Glutamatergic neuron (in vitro differentiated cells): Measurements from ENCODE around the gene ZSCAN9. TPM values are rescaled to one million over a fixed set of nuclear protein-coding genes. Genes with fewer than 3 reads are reported as not detected.
A peak's percentile ranks its signal among the peaks of the same experiment; 100 is the strongest.

Experiments
- DNase-seq: peaks from one replicate; pipeline ENCODE4 v3.0.0; 2022
- H3K27ac Mint-ChIP-seq: one replicate; pipeline ENCODE4 v1.8.0; 2020; ENCODE audit warnings: mild to moderate bottlenecking, mixed read lengths, inconsistent platforms; ENCODE audit not compliant: unreplicated experiment
- H3K27me3 Mint-ChIP-seq: one replicate; pipeline ENCODE4 v1.8.0; 2020; ENCODE audit warnings: mild to moderate bottlenecking, moderate library complexity, mixed read lengths, inconsistent platforms; ENCODE audit not compliant: unreplicated experiment
- H3K36me3 Mint-ChIP-seq: one replicate; pipeline ENCODE4 v1.8.0; 2020; ENCODE audit warnings: mild to moderate bottlenecking, mixed read lengths, inconsistent platforms; ENCODE audit not compliant: unreplicated experiment
- H3K4me1 Mint-ChIP-seq: one replicate; pipeline ENCODE4 v1.8.0; 2020; ENCODE audit warnings: mild to moderate bottlenecking, low read depth, mixed read lengths, inconsistent platforms; ENCODE audit not compliant: unreplicated experiment
- H3K4me3 Mint-ChIP-seq: one replicate; pipeline ENCODE4 v1.8.0; 2020; ENCODE audit warnings: mild to moderate bottlenecking, mixed read lengths, inconsistent platforms; ENCODE audit not compliant: unreplicated experiment
- H3K9me3 Mint-ChIP-seq: one replicate; pipeline ENCODE4 v1.8.0; 2020; ENCODE audit warnings: mild to moderate bottlenecking, moderate library complexity, mixed read lengths, inconsistent platforms; ENCODE audit not compliant: unreplicated experiment
- total RNA-seq: library from RNA; stranded (reverse); fragmentation: NEBNext Ultra II Directional; extraction: Animal tissue kit (Norgen Biotek cat#: 25700); gene quantifications from one replicate; pipeline ENCODE4 v1.2.1, GENCODE V29; 2021; ENCODE audit not compliant: unreplicated experiment
- TF ChIP-seq, protein P1 (sequence below): fragments of 200-600 bp; sonication (generic); IDR thresholded peaks from one replicate; pipeline ENCODE4 v1.5.0; 2021; ENCODE audit not compliant: partially characterized antibody, unreplicated experiment

ZSCAN9 gene
- total RNA-seq, 1 donor from 2014 or later: 54.0 TPM

DNA sequence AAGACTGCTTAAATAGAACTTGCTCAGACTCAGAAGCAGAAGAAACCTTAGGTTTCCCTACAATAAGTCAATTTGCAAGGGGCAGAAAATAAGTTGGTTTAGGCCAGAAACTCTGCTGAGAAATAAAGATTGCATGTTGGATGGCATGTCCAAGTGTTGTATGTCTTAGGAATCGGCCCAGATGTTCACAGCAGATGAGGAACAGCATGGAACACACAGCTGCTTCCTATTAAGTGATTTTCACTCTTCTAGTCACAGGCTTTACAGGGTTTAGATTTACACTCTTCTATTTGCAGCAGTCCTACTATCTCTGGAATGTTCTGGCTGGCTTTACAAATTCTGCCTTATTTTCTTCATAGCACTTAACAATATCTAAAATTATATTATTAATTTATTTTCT lies 23.8 kb downstream of the ZSCAN9 start:
- H3K27ac Mint-ChIP-seq: no peak overlapping the region
- H3K9me3 Mint-ChIP-seq: peaks cover 2% of the 10 kb centered on the region
- H3K4me3 Mint-ChIP-seq: no peak overlapping the region
- DNase-seq: no peak
- TF ChIP-seq, protein P1, sequence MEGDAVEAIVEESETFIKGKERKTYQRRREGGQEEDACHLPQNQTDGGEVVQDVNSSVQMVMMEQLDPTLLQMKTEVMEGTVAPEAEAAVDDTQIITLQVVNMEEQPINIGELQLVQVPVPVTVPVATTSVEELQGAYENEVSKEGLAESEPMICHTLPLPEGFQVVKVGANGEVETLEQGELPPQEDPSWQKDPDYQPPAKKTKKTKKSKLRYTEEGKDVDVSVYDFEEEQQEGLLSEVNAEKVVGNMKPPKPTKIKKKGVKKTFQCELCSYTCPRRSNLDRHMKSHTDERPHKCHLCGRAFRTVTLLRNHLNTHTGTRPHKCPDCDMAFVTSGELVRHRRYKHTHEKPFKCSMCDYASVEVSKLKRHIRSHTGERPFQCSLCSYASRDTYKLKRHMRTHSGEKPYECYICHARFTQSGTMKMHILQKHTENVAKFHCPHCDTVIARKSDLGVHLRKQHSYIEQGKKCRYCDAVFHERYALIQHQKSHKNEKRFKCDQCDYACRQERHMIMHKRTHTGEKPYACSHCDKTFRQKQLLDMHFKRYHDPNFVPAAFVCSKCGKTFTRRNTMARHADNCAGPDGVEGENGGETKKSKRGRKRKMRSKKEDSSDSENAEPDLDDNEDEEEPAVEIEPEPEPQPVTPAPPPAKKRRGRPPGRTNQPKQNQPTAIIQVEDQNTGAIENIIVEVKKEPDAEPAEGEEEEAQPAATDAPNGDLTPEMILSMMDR: no peak
- no peaks in the 10 kb centered on the region for H3K27me3 Mint-ChIP-seq
- no peaks in the 10 kb centered on the region for H3K36me3 Mint-ChIP-seq
- peaks cover 4% of the 10 kb centered on the region for H3K4me1 Mint-ChIP-seq

DNA sequence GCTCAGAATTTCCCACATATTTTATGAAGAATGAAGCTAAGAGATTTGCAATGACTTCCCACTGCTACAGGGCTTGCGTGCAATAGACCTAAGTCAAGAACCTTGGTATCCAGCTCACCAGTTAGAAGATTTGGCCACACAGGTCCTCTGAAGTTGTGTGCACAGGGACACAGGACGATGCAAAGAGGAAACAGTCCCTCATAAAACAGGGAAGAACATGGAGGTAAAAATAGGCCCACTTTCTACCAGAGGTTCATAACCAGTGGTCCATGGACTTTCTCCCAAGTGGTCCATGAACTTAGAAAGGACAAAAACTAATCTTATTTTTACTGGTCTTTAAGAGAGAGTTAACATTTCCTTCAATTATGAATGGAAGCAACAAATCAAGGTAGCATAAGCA lies 25.7 kb downstream of the ZSCAN9 start:
- Mint-ChIP-seq H3K4me1 (peaks cover 4% of the 10 kb centered on the region), H3K27ac (no peak overlapping the region), H3K9me3 (peaks cover 2% of the 10 kb centered on the region), H3K36me3 (no peaks in the 10 kb centered on the region), H3K27me3 (no peaks in the 10 kb centered on the region), H3K4me3 (peak overlapping the region; percentile 84)
- no peak for DNase-seq
- TF ChIP-seq, protein P1: no peak

- H3K27ac Mint-ChIP-seq: peak overlapping the region; percentile 87
- H3K36me3 Mint-ChIP-seq: no peaks in the 10 kb centered on the region
- H3K4me1 Mint-ChIP-seq: peaks cover 4% of the 10 kb centered on the region
- TF ChIP-seq, protein P1: no peak
- H3K9me3 Mint-ChIP-seq: peaks cover 2% of the 10 kb centered on the region
- no peaks in the 10 kb centered on the region for H3K27me3 Mint-ChIP-seq
- peak; percentile 46 for DNase-seq
- peak overlapping the region; percentile 99 for H3K4me3 Mint-ChIP-seq
Measured at GRCh38 chr6:28251661-28252008, 26.6 kb downstream of the ZSCAN9 start.

GRCh38 chr6:28252009-28252975 lies 27.2 kb downstream of the ZSCAN9 start, which contains the start of gene ZKSCAN4:
Gene ZKSCAN4, minus strand, starts transcription at chr6:28252269. Its CDS starts 289 bp downstream, at chr6:28251980.
- Mint-ChIP-seq H3K27me3 (no peaks in the 10 kb centered on the region), H3K27ac (peak within 1 kb of the TSS; percentile 87), H3K36me3 (no peaks in the 10 kb centered on the region), H3K9me3 (peaks cover 2% of the 10 kb centered on the region), H3K4me3 (peak within 1 kb of the TSS; percentile 99), H3K4me1 (peaks cover 4% of the 10 kb centered on the region)
- DNase-seq: peak; percentile 76
- TF ChIP-seq, protein P1: no peak

- TF ChIP-seq, protein P1: no peak
- no peak overlapping the region for H3K4me3 Mint-ChIP-seq
- H3K27ac Mint-ChIP-seq: no peak overlapping the region
- peaks cover 2% of the 10 kb centered on the region for H3K9me3 Mint-ChIP-seq
- no peaks in the 10 kb centered on the region for H3K36me3 Mint-ChIP-seq
- no peaks in the 10 kb centered on the region for H3K27me3 Mint-ChIP-seq
- DNase-seq: no peak
- peaks cover 4% of the 10 kb centered on the region for H3K4me1 Mint-ChIP-seq
Measured at GRCh38 chr6:28254121-28254519, 29.0 kb downstream of the ZSCAN9 start.
